Parathyroid adenoma (tissue), 2 donors: ENCODE measurements around the gene ATF4.

Experiments used
- H2AFZ ChIP-seq: fragments of 300-600 bp; sonication (generic); one replicate; pipeline ENCODE4 v1.7.0; 2017; ENCODE audit warnings: antibody characterized with exemption, mild to moderate bottlenecking
- H3K27ac ChIP-seq: fragments of 300-600 bp; sonication (generic); one replicate; pipeline ENCODE4 v1.7.0; 2017
- H3K27me3 ChIP-seq: fragments of 300-600 bp; sonication (generic); one replicate; pipeline ENCODE4 v1.7.0; 2017; ENCODE audit warnings: low read length; ENCODE audit not compliant: control insufficient read depth, insufficient read depth
- H3K36me3 ChIP-seq: fragments of 300-600 bp; sonication (generic); one replicate; pipeline ENCODE4 v1.7.0; 2017; ENCODE audit warnings: low read length; ENCODE audit not compliant: control insufficient read depth, insufficient read depth
- H3K4me1 ChIP-seq: fragments of 300-600 bp; sonication (generic); one replicate; pipeline ENCODE4 v1.7.0; 2017; ENCODE audit warnings: control low read depth
- H3K4me2 ChIP-seq: fragments of 300-600 bp; sonication (generic); one replicate; pipeline ENCODE4 v1.7.0; 2017; ENCODE audit warnings: low read length
- H3K4me3 ChIP-seq: fragments of 300-600 bp; sonication (generic); one replicate; pipeline ENCODE4 v1.7.0; 2017; ENCODE audit warnings: low read depth, low read length
- H3K79me2 ChIP-seq: fragments of 300-600 bp; sonication (generic); one replicate; pipeline ENCODE4 v1.7.0; 2017; ENCODE audit warnings: control low read depth
- H3K9ac ChIP-seq: fragments of 300-600 bp; sonication (generic); one replicate; pipeline ENCODE4 v1.7.0; 2017; ENCODE audit warnings: mild to moderate bottlenecking
- H3K9me3 ChIP-seq: fragments of 300-600 bp; sonication (generic); one replicate; pipeline ENCODE4 v1.7.0; 2017; ENCODE audit warnings: low read length; ENCODE audit not compliant: control insufficient read depth
- TF ChIP-seq, protein P1 (sequence below): fragments of 300-600 bp; sonication (generic); IDR thresholded peaks from one replicate; pipeline ENCODE4 v1.7.0; 2017; ENCODE audit warnings: antibody characterized with exemption, mild to moderate bottlenecking
- donor health status: primary hyperparathyroidism.

ATF4 gene

DNA sequence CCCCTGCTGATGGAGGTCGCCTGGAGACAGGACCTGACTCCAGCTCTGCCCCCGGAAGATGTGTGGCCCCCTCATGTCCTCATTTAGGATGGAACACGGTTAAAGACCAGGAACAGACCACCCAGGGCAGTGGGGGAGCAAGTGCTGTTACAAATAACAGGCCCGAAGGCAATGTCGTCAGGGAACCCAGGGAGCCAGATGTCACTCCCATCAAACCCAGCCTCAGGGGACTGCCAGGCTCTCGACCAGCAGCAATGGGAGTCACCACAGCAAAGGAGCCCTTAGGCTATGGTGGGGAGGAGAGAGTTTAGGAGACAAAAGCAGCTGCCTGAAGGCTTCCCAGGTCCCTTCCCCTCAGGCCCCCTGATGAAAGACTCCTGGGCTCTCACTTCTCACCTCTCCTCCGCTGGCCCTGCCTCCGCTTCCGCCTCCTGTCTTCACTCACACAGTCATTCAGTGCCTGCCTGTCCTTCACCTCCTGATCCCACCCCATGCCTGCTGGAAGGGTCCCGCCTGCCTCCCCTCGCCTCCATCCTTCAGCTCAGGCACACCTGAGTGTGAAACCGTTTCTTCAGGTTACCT, 7.8 kb downstream of the ATF4 start:
- Histone ChIP-seq H3K4me2 (peak overlapping the region; percentile 44), H3K9ac (no peak overlapping the region), H3K27ac (peak overlapping the region; percentile 90), H3K27me3 (no peaks in the 10 kb centered on the region), H3K36me3 (no peaks in the 10 kb centered on the region), H2AFZ (peak overlapping the region; percentile 19), H3K79me2 (peaks cover 5% of the 10 kb centered on the region), H3K9me3 (no peaks in the 10 kb centered on the region), H3K4me1 (peaks cover 32% of the 10 kb centered on the region), H3K4me3 (peak overlapping the region; percentile 45)
- TF ChIP-seq, protein P1, sequence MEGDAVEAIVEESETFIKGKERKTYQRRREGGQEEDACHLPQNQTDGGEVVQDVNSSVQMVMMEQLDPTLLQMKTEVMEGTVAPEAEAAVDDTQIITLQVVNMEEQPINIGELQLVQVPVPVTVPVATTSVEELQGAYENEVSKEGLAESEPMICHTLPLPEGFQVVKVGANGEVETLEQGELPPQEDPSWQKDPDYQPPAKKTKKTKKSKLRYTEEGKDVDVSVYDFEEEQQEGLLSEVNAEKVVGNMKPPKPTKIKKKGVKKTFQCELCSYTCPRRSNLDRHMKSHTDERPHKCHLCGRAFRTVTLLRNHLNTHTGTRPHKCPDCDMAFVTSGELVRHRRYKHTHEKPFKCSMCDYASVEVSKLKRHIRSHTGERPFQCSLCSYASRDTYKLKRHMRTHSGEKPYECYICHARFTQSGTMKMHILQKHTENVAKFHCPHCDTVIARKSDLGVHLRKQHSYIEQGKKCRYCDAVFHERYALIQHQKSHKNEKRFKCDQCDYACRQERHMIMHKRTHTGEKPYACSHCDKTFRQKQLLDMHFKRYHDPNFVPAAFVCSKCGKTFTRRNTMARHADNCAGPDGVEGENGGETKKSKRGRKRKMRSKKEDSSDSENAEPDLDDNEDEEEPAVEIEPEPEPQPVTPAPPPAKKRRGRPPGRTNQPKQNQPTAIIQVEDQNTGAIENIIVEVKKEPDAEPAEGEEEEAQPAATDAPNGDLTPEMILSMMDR, result no peak

GRCh38 chr22:39528681-39529486, 8.5 kb downstream of the ATF4 start:
- Histone ChIP-seq H3K27ac (peak overlapping the region; percentile 90), H3K4me3 (peak overlapping the region; percentile 45), H3K4me2 (peak overlapping the region; percentile 44), H3K9me3 (no peaks in the 10 kb centered on the region), H3K4me1 (peaks cover 32% of the 10 kb centered on the region), H2AFZ (peak overlapping the region; percentile 19), H3K9ac (no peak overlapping the region), H3K36me3 (no peaks in the 10 kb centered on the region), H3K79me2 (peaks cover 5% of the 10 kb centered on the region), H3K27me3 (no peaks in the 10 kb centered on the region)
- TF ChIP-seq, protein P1, result peak; percentile 91

GRCh38 chr22:39529487-39529851, 9.1 kb downstream of the ATF4 start:
- Histone ChIP-seq H2AFZ (no peak overlapping the region), H3K36me3 (no peaks in the 10 kb centered on the region), H3K4me2 (peak overlapping the region; percentile 24), H3K9ac (no peak overlapping the region), H3K4me1 (peaks cover 27% of the 10 kb centered on the region), H3K27ac (peak overlapping the region; percentile 90), H3K79me2 (peaks cover 2% of the 10 kb centered on the region), H3K4me3 (peak overlapping the region; percentile 45), H3K27me3 (no peaks in the 10 kb centered on the region), H3K9me3 (no peaks in the 10 kb centered on the region)
- TF ChIP-seq, protein P1, result no peak

- Histone ChIP-seq H3K4me3 (no peak overlapping the region), H3K4me2 (no peak overlapping the region), H3K27ac (no peak overlapping the region), H2AFZ (no peak overlapping the region), H3K9me3 (no peaks in the 10 kb centered on the region), H3K36me3 (no peaks in the 10 kb centered on the region), H3K79me2 (peaks cover 2% of the 10 kb centered on the region), H3K9ac (no peak overlapping the region), H3K27me3 (no peaks in the 10 kb centered on the region), H3K4me1 (peaks cover 25% of the 10 kb centered on the region)
- TF ChIP-seq, protein P1, result no peak
Observed at GRCh38 chr22:39530116-39530515, 9.8 kb downstream of the ATF4 start.
